Chondrocyte (in vitro differentiated cells): ENCODE results near the gene FNDC3A. TPM values are rescaled to one million over a fixed set of nuclear protein-coding genes. Genes with fewer than 3 reads are reported as not detected.

ENCODE experiments used
- DNase-seq: peaks from one replicate; pipeline ENCODE4 v3.0.0; 2021; ENCODE audit warnings: mixed read lengths, low spot score
- H3K27ac Mint-ChIP-seq: one replicate; pipeline ENCODE4 v1.8.0; 2021; ENCODE audit warnings: mild to moderate bottlenecking, moderate library complexity, mixed read lengths; ENCODE audit not compliant: unreplicated experiment
- H3K27me3 Mint-ChIP-seq: 2 replicates; pipeline ENCODE4 v1.8.0; 2021; ENCODE audit warnings: low read depth, mixed read lengths
- H3K36me3 Mint-ChIP-seq: 2 replicates; pipeline ENCODE4 v1.8.0; 2021; ENCODE audit warnings: low read depth, mixed read lengths
- H3K4me1 Mint-ChIP-seq: 2 replicates; pipeline ENCODE4 v1.8.0; 2021; ENCODE audit warnings: low read depth, mild to moderate bottlenecking, mixed read lengths
- H3K4me3 Mint-ChIP-seq: one replicate; pipeline ENCODE4 v1.8.0; 2021; ENCODE audit warnings: mild to moderate bottlenecking, moderate library complexity, mixed read lengths; ENCODE audit not compliant: unreplicated experiment
- H3K9me3 Mint-ChIP-seq: 2 replicates; pipeline ENCODE4 v1.8.0; 2021; ENCODE audit warnings: low read depth, mixed read lengths
- long read RNA-seq: library from polyadenylated mRNA; stranded (forward); transcript quantifications from one replicate; pipeline ENCODE4 v2.0.0, GENCODE V29; 2021
- total RNA-seq: library from RNA; stranded (reverse); gene quantifications from 3 replicates; pipeline ENCODE4 v1.2.1, GENCODE V29; 2021
- TF ChIP-seq, protein P1 (sequence below): fragments of 200-600 bp; sonication (generic); IDR thresholded peaks from 2 replicates; pipeline ENCODE4 v1.5.0; 2021; ENCODE audit warnings: antibody characterized with exemption, mild to moderate bottlenecking, moderate library complexity

The FNDC3A gene, protein sequence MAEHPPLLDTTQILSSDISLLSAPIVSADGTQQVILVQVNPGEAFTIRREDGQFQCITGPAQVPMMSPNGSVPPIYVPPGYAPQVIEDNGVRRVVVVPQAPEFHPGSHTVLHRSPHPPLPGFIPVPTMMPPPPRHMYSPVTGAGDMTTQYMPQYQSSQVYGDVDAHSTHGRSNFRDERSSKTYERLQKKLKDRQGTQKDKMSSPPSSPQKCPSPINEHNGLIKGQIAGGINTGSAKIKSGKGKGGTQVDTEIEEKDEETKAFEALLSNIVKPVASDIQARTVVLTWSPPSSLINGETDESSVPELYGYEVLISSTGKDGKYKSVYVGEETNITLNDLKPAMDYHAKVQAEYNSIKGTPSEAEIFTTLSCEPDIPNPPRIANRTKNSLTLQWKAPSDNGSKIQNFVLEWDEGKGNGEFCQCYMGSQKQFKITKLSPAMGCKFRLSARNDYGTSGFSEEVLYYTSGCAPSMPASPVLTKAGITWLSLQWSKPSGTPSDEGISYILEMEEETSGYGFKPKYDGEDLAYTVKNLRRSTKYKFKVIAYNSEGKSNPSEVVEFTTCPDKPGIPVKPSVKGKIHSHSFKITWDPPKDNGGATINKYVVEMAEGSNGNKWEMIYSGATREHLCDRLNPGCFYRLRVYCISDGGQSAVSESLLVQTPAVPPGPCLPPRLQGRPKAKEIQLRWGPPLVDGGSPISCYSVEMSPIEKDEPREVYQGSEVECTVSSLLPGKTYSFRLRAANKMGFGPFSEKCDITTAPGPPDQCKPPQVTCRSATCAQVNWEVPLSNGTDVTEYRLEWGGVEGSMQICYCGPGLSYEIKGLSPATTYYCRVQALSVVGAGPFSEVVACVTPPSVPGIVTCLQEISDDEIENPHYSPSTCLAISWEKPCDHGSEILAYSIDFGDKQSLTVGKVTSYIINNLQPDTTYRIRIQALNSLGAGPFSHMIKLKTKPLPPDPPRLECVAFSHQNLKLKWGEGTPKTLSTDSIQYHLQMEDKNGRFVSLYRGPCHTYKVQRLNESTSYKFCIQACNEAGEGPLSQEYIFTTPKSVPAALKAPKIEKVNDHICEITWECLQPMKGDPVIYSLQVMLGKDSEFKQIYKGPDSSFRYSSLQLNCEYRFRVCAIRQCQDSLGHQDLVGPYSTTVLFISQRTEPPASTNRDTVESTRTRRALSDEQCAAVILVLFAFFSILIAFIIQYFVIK
- 34.3 to 52.4 TPM (median 34.4 TPM) in 3 replicates for total RNA-seq
- long read RNA-seq, full-length matches to known transcripts: 9 of 13 reads
- long read RNA-seq, partial matches to known transcripts: 2 of 13 reads
- long read RNA-seq, other reads (novel, unspliced or antisense): 2 of 13 reads

DNA sequence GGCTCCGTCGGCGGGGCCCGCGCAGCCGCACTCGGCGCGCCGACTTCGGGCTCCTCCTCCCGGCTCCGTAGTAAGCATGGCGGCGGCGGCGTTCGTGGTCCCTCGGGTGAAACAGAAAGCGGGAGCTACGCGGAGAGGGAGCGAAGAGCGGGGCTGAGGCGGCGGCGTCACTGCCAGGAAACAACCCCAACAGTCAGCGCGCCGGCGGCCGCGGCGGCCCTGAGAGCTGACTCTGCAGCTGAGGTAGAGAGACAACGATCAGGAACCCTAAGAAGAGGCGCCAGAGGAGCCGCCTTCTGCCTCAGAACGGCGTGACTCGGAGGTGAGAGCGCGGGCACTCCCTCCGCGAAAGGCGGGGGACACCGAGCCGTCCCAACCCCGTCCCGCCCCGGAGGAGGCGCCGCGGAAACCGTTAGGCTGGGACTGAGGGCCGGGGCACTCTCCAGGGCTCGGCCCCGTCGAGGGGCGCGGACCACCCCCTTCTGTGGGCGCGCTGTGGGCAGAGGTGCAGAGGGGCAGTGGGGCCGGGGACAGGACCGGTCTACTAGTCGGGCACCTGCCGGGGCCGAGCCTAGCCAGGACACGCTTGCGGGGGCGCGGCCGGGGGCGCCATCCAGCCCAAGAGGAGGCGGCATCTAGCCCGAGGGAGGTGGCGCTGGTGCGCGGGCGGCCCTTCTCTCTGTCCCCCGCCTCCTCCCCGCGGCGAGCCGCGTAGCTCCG lies at the start of gene FNDC3A:
FNDC3A (plus strand) TSS at position 57 of the 720 bp plus-strand sequence. CDS start 30,279 bp downstream, outside the sequence.
- DNase-seq: peak; percentile 95
- Mint-ChIP-seq H3K27ac (peak within 1 kb of the TSS; percentile 98), H3K9me3 (peaks cover 13% of the 10 kb centered on the region), H3K4me1 (peaks cover 42% of the 10 kb centered on the region), H3K36me3 (peaks cover 7% of the 10 kb centered on the region), H3K27me3 (no peaks in the 10 kb centered on the region), H3K4me3 (peak within 1 kb of the TSS; percentile 98)
- TF ChIP-seq, protein P1, sequence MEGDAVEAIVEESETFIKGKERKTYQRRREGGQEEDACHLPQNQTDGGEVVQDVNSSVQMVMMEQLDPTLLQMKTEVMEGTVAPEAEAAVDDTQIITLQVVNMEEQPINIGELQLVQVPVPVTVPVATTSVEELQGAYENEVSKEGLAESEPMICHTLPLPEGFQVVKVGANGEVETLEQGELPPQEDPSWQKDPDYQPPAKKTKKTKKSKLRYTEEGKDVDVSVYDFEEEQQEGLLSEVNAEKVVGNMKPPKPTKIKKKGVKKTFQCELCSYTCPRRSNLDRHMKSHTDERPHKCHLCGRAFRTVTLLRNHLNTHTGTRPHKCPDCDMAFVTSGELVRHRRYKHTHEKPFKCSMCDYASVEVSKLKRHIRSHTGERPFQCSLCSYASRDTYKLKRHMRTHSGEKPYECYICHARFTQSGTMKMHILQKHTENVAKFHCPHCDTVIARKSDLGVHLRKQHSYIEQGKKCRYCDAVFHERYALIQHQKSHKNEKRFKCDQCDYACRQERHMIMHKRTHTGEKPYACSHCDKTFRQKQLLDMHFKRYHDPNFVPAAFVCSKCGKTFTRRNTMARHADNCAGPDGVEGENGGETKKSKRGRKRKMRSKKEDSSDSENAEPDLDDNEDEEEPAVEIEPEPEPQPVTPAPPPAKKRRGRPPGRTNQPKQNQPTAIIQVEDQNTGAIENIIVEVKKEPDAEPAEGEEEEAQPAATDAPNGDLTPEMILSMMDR: peak; percentile 51

DNA sequence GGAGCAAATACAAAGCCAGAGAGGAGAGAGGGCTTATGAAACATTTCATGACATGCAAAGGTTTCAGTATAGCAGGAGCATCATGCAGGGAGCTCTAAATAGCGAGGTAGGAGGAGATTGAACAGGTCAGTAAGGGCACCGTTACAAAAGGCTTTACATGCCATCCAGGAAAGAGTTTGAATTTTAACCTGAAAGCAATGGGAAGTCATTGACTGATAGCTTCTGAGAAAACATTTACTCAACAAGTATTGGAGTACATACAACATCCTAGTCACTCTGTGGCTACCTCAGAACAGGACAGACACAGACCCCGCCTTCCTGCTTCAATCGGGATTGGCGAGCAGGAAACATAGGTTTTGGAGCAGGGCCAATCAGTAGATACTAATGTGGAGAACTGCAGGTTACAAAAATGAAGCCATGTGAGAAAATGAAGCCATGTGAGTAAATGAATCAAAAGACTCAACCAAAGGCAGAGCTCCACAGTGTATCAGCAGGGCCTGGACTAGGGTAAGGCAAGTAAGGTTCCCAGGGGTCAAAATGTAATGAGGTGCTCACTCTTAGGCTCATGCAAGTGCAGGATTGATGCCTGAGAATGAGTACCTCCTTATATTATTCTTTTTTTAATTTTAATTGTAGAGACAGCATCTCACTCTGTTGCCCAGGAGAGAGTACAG lies 46.8 kb upstream of the FNDC3A start:
- H3K4me3 Mint-ChIP-seq: no peak overlapping the region
- no peak for DNase-seq
- TF ChIP-seq, protein P1: no peak
- H3K9me3 Mint-ChIP-seq: peaks cover 11% of the 10 kb centered on the region
- no peaks in the 10 kb centered on the region for H3K4me1 Mint-ChIP-seq
- H3K36me3 Mint-ChIP-seq: peaks cover 3% of the 10 kb centered on the region
- no peak overlapping the region for H3K27ac Mint-ChIP-seq
- H3K27me3 Mint-ChIP-seq: peaks cover 10% of the 10 kb centered on the region

DNA sequence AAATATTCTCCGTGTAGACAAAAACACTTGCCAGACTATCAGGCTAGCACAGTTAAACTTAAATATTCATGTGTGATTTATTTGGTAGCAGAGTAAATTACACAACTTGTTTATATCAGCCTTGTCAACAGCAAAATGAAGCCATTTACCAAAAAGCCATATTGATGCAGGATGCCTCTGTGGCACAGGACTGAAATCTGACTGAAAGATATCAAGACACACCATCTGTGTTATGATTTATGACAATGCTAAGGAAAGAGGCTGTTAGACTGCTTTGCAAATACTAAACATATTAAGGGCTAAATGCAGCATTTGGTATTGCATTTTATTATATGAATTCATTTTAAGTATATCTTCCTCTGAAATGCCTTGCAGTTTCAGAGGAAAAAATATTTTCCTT lies 44.8 kb upstream of the FNDC3A start:
- Mint-ChIP-seq H3K27me3 (peaks cover 10% of the 10 kb centered on the region), H3K9me3 (peaks cover 20% of the 10 kb centered on the region), H3K4me3 (no peak overlapping the region), H3K4me1 (no peaks in the 10 kb centered on the region), H3K27ac (no peak overlapping the region), H3K36me3 (peaks cover 3% of the 10 kb centered on the region)
- no peak for DNase-seq
- TF ChIP-seq, protein P1: no peak

DNA sequence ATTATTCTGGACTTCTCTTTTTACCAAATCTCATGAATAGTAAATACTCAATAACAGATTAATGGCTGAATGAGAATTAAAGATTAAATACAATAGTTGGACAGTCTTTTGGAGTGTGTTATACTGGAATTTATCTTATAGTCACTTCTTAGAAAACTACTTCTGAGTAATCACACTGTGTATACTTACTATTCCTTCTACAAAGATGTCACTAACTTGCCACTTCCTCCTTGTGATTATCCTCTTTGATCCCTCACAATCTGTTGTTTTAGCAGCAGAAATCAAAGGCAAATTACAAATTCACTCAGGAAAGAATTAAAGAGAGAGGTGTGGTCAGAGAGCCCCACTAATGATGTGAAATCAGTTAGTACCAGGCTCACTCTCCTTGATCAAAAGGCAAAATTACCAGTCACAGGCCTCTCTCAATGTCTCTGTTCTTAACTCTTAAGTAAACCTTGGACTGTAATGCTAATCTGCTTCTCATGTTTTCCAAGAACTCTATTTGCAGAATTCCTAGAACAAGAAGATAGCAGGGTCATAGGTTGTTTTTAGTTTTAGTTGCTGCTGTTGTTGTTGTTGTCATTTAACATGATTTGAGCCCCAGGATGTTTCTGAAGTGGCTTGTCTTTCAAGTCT lies 37.3 kb upstream of the FNDC3A start:
- Mint-ChIP-seq H3K4me1 (no peaks in the 10 kb centered on the region), H3K27me3 (no peaks in the 10 kb centered on the region), H3K27ac (no peak overlapping the region), H3K4me3 (no peak overlapping the region), H3K9me3 (peaks cover 14% of the 10 kb centered on the region), H3K36me3 (peaks cover 3% of the 10 kb centered on the region)
- TF ChIP-seq, protein P1: no peak
- no peak for DNase-seq
